Panc1 (cell line): Measurements from ENCODE around the gene CAPRIN2. TPM values are rescaled to one million over a fixed set of nuclear protein-coding genes. Genes with fewer than 3 reads are reported as not detected.

Experiments
- ATAC-seq: fragments of 200-7000 bp; cut with Tn5 transposase; 2 replicates; pipeline ENCODE4 v1.9.1; 2020; ENCODE audit warnings: mild to moderate bottlenecking, moderate library complexity
- BruUV-seq: library from RNA; stranded (reverse); fragments of 400-500 nt; replicated peaks from 2 replicates; lab custom pipeline; 2021; lab: Mats Ljungman, UMichigan
- CTCF ChIA-PET: fragments of 300-600 bp; sonication (Branson Sonifier 250); formaldehyde crosslinking; loops from one replicate; lab custom pipeline; 2022; ENCODE audit warnings: antibody characterized with exemption; lab: Charles Lee
- POLR2A ChIA-PET: fragments of 300-600 bp; sonication (Branson Sonifier 250); formaldehyde crosslinking; loops from one replicate; lab custom pipeline; 2022; ENCODE audit warnings: antibody characterized with exemption; lab: Charles Lee
- DNase-seq: peaks from one replicate; pipeline ENCODE4 v3.0.0-alpha.2; 2010; ENCODE audit warnings: low read depth, low spot score
- H3K27ac ChIP-seq: 2 replicates; pipeline ENCODE4 v1.5.1; 2011; ENCODE audit warnings: mild to moderate bottlenecking, low read length, inconsistent platforms
- H3K27me3 ChIP-seq: fragments of 200-500 bp; sonication (Bioruptor generic); 2 replicates; pipeline ENCODE4 v1.6.0; 2014; ENCODE audit warnings: low read length, inconsistent platforms; ENCODE audit not compliant: control insufficient read depth, insufficient read depth
- H3K36me3 ChIP-seq: fragments of 200-500 bp; sonication (Bioruptor generic); 2 replicates; pipeline ENCODE4 v1.5.1; 2014; ENCODE audit warnings: inconsistent platforms, mild to moderate bottlenecking, low read length, moderate library complexity; ENCODE audit not compliant: control insufficient read depth, insufficient read depth
- H3K4me1 ChIP-seq: 2 replicates; pipeline ENCODE4 v1.5.1; 2011; ENCODE audit warnings: inconsistent platforms, mild to moderate bottlenecking, low read length, moderate library complexity; ENCODE audit not compliant: control insufficient read depth, insufficient read depth
- H3K4me3 ChIP-seq, 2 experiments: 2 replicates each; pipeline ENCODE4 v1.5.1; 2011 to 2012; ENCODE audit warnings: low read depth in 2 of 2, low read length in 2 of 2, mild to moderate bottlenecking in 2 of 2, inconsistent platforms in 1 of 2, moderate library complexity in 1 of 2
- H3K9me3 ChIP-seq: fragments of 200-500 bp; sonication (Bioruptor generic); 2 replicates; pipeline ENCODE4 v1.5.1; 2014; ENCODE audit warnings: low read depth, mild to moderate bottlenecking, inconsistent platforms, low read length, moderate library complexity; ENCODE audit not compliant: control insufficient read depth, insufficient read depth
- POLR2AphosphoS5 ChIP-seq: IDR thresholded peaks from 2 replicates; pipeline ENCODE4 v1.6.1; 2012; ENCODE audit warnings: mild to moderate bottlenecking, low read depth, low read length, moderate library complexity
- SIN3A ChIP-seq: IDR thresholded peaks from 2 replicates; pipeline ENCODE4 v1.6.1; 2012; ENCODE audit warnings: low read depth, mild to moderate bottlenecking, low read length, moderate library complexity, borderline replicate concordance; ENCODE audit not compliant: insufficient read depth
- TCF7L2 ChIP-seq: IDR thresholded peaks from 2 replicates; pipeline ENCODE4 v1.6.1; 2011; ENCODE audit warnings: mild to moderate bottlenecking, low read depth, low read length, inconsistent platforms
- in situ Hi-C: cut with HindIII; loops from 2 replicates; pipeline ENCODE4 v1.10.0; 2016; ENCODE audit warnings: low sequenced_read_pairs, low pct_unique_long_range_greater_than_20kb
- intact Hi-C: fragments of 100-400 bp; cut with micrococcal nuclease; formaldehyde crosslinking; loops from one replicate; pipeline ENCODE4 v1.10.0; 2022; ENCODE audit not compliant: unreplicated experiment
- total RNA-seq: library from RNA; stranded (reverse); gene quantifications from one replicate; pipeline ENCODE4 v1.2.1, GENCODE V29; 2021; ENCODE audit not compliant: unreplicated experiment
- TF ChIP-seq, protein P1 (sequence below), 2 experiments: IDR thresholded peaks; 2 replicates each; pipeline ENCODE4 v1.6.1; 2011 to 2012; ENCODE audit warnings: low read depth in 2 of 2, control low read depth in 1 of 2, low read length in 1 of 2, mild to moderate bottlenecking in 1 of 2, moderate library complexity in 1 of 2; ENCODE audit not compliant: insufficient read depth in 1 of 2
- TF ChIP-seq, protein P2 (sequence below): fragments of 450-650 bp; IDR thresholded peaks from 2 replicates; pipeline ENCODE4 v1.5.1; 2017; ENCODE audit warnings: mild to moderate bottlenecking

Gene CAPRIN2
- total RNA-seq, 1 experiment from 2014 or later: 28.6 TPM

DNA sequence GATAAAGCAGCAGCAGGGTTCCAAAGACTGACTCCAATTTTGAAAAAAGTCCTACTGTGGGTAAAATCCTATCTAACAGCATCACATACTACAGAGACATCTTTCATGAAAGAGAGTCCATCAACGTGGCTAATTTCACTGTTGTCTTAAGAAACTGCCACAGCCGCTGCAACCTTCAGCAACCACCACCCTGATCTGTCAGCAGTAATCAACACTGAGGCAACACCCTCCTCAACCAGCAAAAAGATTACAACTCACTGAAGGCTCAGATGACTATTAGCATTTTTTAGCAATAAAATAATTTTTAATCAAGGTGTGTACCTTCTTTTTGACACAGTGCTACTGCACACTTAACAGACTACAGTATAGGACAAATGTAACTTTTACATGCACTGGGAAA is 6.6 kb downstream of the CAPRIN2 start:
- in situ Hi-C loops: no loop called here
- H3K36me3 ChIP-seq: no peaks in the 10 kb centered on the region
- H3K27ac ChIP-seq: no peak overlapping the region
- ATAC-seq (no peak), DNase-seq (no peak)
- TF ChIP-seq POLR2AphosphoS5 (no peak), TCF7L2 (no peak), SIN3A (no peak)
- TF ChIP-seq, protein P1, sequence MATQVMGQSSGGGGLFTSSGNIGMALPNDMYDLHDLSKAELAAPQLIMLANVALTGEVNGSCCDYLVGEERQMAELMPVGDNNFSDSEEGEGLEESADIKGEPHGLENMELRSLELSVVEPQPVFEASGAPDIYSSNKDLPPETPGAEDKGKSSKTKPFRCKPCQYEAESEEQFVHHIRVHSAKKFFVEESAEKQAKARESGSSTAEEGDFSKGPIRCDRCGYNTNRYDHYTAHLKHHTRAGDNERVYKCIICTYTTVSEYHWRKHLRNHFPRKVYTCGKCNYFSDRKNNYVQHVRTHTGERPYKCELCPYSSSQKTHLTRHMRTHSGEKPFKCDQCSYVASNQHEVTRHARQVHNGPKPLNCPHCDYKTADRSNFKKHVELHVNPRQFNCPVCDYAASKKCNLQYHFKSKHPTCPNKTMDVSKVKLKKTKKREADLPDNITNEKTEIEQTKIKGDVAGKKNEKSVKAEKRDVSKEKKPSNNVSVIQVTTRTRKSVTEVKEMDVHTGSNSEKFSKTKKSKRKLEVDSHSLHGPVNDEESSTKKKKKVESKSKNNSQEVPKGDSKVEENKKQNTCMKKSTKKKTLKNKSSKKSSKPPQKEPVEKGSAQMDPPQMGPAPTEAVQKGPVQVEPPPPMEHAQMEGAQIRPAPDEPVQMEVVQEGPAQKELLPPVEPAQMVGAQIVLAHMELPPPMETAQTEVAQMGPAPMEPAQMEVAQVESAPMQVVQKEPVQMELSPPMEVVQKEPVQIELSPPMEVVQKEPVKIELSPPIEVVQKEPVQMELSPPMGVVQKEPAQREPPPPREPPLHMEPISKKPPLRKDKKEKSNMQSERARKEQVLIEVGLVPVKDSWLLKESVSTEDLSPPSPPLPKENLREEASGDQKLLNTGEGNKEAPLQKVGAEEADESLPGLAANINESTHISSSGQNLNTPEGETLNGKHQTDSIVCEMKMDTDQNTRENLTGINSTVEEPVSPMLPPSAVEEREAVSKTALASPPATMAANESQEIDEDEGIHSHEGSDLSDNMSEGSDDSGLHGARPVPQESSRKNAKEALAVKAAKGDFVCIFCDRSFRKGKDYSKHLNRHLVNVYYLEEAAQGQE (IDR thresholded peaks at IDR 0.05; ENCODE audit: insufficient read depth in 1 of 2, low read depth in 2 of 2, low read length in 1 of 2): no peak
- TF ChIP-seq, protein P2, sequence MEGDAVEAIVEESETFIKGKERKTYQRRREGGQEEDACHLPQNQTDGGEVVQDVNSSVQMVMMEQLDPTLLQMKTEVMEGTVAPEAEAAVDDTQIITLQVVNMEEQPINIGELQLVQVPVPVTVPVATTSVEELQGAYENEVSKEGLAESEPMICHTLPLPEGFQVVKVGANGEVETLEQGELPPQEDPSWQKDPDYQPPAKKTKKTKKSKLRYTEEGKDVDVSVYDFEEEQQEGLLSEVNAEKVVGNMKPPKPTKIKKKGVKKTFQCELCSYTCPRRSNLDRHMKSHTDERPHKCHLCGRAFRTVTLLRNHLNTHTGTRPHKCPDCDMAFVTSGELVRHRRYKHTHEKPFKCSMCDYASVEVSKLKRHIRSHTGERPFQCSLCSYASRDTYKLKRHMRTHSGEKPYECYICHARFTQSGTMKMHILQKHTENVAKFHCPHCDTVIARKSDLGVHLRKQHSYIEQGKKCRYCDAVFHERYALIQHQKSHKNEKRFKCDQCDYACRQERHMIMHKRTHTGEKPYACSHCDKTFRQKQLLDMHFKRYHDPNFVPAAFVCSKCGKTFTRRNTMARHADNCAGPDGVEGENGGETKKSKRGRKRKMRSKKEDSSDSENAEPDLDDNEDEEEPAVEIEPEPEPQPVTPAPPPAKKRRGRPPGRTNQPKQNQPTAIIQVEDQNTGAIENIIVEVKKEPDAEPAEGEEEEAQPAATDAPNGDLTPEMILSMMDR: no peak
- H3K27me3 ChIP-seq: no peaks in the 10 kb centered on the region
- ChIA-PET POLR2A (no interaction called here), CTCF (no interaction called here)
- no peaks in the 10 kb centered on the region for H3K9me3 ChIP-seq
- BruUV-seq: no TSS peak
- H3K4me1 ChIP-seq: peaks cover 21% of the 10 kb centered on the region
- intact Hi-C loops: no loop called here
- no peak overlapping the region for H3K4me3 ChIP-seq

DNA sequence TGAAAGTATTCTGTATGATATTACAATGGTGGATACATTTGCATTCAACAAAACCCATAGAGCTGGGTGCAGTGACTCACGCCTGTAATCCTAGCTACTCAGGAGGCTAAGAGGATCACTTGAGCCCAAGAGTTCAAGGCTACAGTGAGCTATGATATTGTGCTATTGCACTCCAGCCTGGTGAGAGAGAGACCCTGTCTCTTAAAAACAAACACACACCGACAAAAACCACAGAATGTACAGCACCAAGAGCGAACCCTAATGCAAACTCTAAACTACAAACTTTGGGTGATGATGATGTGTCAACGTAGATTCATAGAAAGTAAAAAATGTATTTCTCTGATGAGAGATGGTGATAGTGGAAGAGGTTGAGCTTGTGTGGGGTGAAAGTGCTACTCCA is 8.6 kb downstream of the CAPRIN2 start:
- Histone ChIP-seq H3K9me3 (no peaks in the 10 kb centered on the region), H3K4me3 (no peak overlapping the region), H3K27ac (no peak overlapping the region), H3K4me1 (peaks cover 11% of the 10 kb centered on the region), H3K27me3 (no peaks in the 10 kb centered on the region), H3K36me3 (no peaks in the 10 kb centered on the region)
- intact Hi-C loops (no loop called here), in situ Hi-C loops (no loop called here)
- ChIA-PET CTCF (no interaction called here), POLR2A (no interaction called here)
- no peak for DNase-seq
- TF ChIP-seq, protein P2: no peak
- TF ChIP-seq SIN3A (no peak), TCF7L2 (no peak), POLR2AphosphoS5 (no peak)
- TF ChIP-seq, protein P1 (IDR thresholded peaks at IDR 0.05; ENCODE audit: insufficient read depth in 1 of 2, low read depth in 2 of 2, low read length in 1 of 2): no peak
- no TSS peak for BruUV-seq
- ATAC-seq: no peak
